ENCODE measurements around the gene EML6. TPM values are rescaled to one million over a fixed set of nuclear protein-coding genes. Genes with fewer than 3 reads are reported as not detected.

EML6 gene
- total RNA-seq, 1 experiment from 2014 or later: 1.5 TPM

- no peak overlapping the region for H3K4me3 Mint-ChIP-seq
- H2AK5ac ChIP-seq (ENCODE audit: insufficient read length, low read length): no peak overlapping the region
- TF ChIP-seq CTCF (conservative IDR thresholded peaks at IDR 0.05): no peak
- H3K4me1 Mint-ChIP-seq: no peaks in the 10 kb centered on the region
- no peak overlapping the region for H3K9ac ChIP-seq (ENCODE audit: extremely low read depth, insufficient read length, low read length)
- H3K27ac Mint-ChIP-seq: no peak overlapping the region
- H3K27me3 Mint-ChIP-seq (ENCODE audit: low read depth): no peaks in the 10 kb centered on the region
- no peak overlapping the region for H2BK120ac ChIP-seq (ENCODE audit: low read depth, low read length, poor library complexity, severe bottlenecking)
- H4K20me1 ChIP-seq (ENCODE audit: control insufficient read depth, insufficient read depth, insufficient read length): no peaks in the 10 kb centered on the region
- H3K4me2 ChIP-seq (ENCODE audit: insufficient read depth, insufficient read length, low read length): no peak overlapping the region
- no peaks in the 10 kb centered on the region for H3K4me1 ChIP-seq (ENCODE audit: insufficient read depth, low read length)
- no peak overlapping the region for H3K4ac ChIP-seq (ENCODE audit: low read depth, low read length)
- no peaks in the 10 kb centered on the region for H3K23me2 ChIP-seq (ENCODE audit: insufficient read length, low read depth, low read length, poor library complexity, severe bottlenecking)
- H4K91ac ChIP-seq (ENCODE audit: insufficient read length, low read depth, low read length): no peak overlapping the region
- H4K5ac ChIP-seq (ENCODE audit: insufficient read length, low read depth, low read length): no peak overlapping the region
- H3K79me2 ChIP-seq (ENCODE audit: insufficient read depth, low read length): no peaks in the 10 kb centered on the region
- no peak overlapping the region for H3K56ac ChIP-seq (ENCODE audit: insufficient read length, low read depth, low read length)
- H3K14ac ChIP-seq (ENCODE audit: insufficient read depth, low read length): no peak overlapping the region
- H3K9me3 Mint-ChIP-seq: no peaks in the 10 kb centered on the region
- no peak overlapping the region for H3T11ph ChIP-seq (ENCODE audit: low read length)
- H4K8ac ChIP-seq (replicated peaks; ENCODE audit: insufficient read length, low read depth, low read length): no peak overlapping the region
- H2BK15ac ChIP-seq (ENCODE audit: low read depth, low read length): no peak overlapping the region
- H2BK12ac ChIP-seq (ENCODE audit: insufficient read length, low read depth, low read length): no peak overlapping the region
- H2BK5ac ChIP-seq (ENCODE audit: insufficient read length, low read length): no peak overlapping the region
- H3K9me3 ChIP-seq (ENCODE audit: control insufficient read depth, low read depth, low read length): no peaks in the 10 kb centered on the region
- no peak overlapping the region for H3K23ac ChIP-seq (ENCODE audit: insufficient read length, low read depth, low read length)
- H2BK20ac ChIP-seq (ENCODE audit: low read depth, low read length, poor library complexity, severe bottlenecking): no peak overlapping the region
- no peak overlapping the region for H3K27ac ChIP-seq (ENCODE audit: insufficient read length, low read depth, low read length)
- no peaks in the 10 kb centered on the region for H3K27me3 ChIP-seq (ENCODE audit: insufficient read depth, low read length)
- H3K79me1 ChIP-seq (ENCODE audit: insufficient read depth, low read depth, low read length, poor library complexity, severe bottlenecking): no peaks in the 10 kb centered on the region
- DNase-seq: no peak
- no peak overlapping the region for H2AFZ ChIP-seq (ENCODE audit: low read length)
- no CpG with 5 or more reads among the region's 9 CpGs for WGBS (ENCODE audit: extremely low coverage, insufficient read length, low lambda C conversion rate)
- no peak overlapping the region for H3K18ac ChIP-seq (ENCODE audit: insufficient read length, low read depth, low read length)
- H3K36me3 Mint-ChIP-seq (ENCODE audit: insufficient read depth in 1 of 3, low read depth in 3 of 3): no peaks in the 10 kb centered on the region
These were observed 180.5 kb downstream of the EML6 start for GRCh38 chr2:54903736-54904554.
